ENCODE results near the gene TXK. TPM values are rescaled to one million over a fixed set of nuclear protein-coding genes. Genes with fewer than 3 reads are reported as not detected.

The TXK gene
- total and polyA plus RNA-seq, 2 of the 13 experiments (the other 11 are each of a cell fraction or from before 2014, with no cell fraction given) = not detected

- intact Hi-C loops (cut with micrococcal nuclease; ENCODE audit: unreplicated experiment) = loop anchor here (2.0 kb wide), 1 partner anchor 159 kb away; no protein-coding TSS in a partner anchor
- in situ Hi-C loops (cut with HindIII; ENCODE audit: extremely low pct_ligation_motif_present, low pct_unique_long_range_greater_than_20kb) = loop anchor here (25.0 kb wide), 1 partner anchor 374 kb away; no protein-coding TSS in a partner anchor
- Histone ChIP-seq H3K4me1 (ENCODE audit: insufficient read depth, low read length) (no peaks in the 10 kb centered on the region), H3K9ac (ENCODE audit: insufficient read depth, low read depth, low read length) (no peak overlapping the region), H3K36me3 (replicated peaks in 1 of 2; ENCODE audit: control insufficient read depth in 1 of 2, insufficient read depth in 2 of 2, low read length in 2 of 2) (no peaks in the 10 kb centered on the region), H2AFZ (ENCODE audit: low read length) (no peak overlapping the region), H3K27ac (ENCODE audit: extremely low read length, insufficient read depth, low read length) (no peak overlapping the region), H3K27me3 (ENCODE audit: control insufficient read depth in 1 of 2, insufficient read depth in 2 of 2, low read length in 2 of 2) (no peaks in the 10 kb centered on the region), H3K79me2 (ENCODE audit: insufficient read depth, low read length) (no peaks in the 10 kb centered on the region), H4K20me1 (ENCODE audit: insufficient read depth, low read length) (no peaks in the 10 kb centered on the region), H3K4me3 (replicated peaks in 1 of 3; ENCODE audit: insufficient read depth in 1 of 3, low read depth in 2 of 3, low read length in 3 of 3) (no peak overlapping the region), H3K9me3 (ENCODE audit: low read length) (no peaks in the 10 kb centered on the region), H3K4me2 (ENCODE audit: low read depth, low read length) (no peak overlapping the region)
- BruUV-seq (replicated peaks) = no TSS peak
- no peak for FAIRE-seq
- ATAC-seq = no peak
- DNase-seq (ENCODE audit: low spot score) = no peak
- 43% methylated on average over 8 of the region's 8 CpGs for WGBS (ENCODE audit: low lambda C conversion rate)
- ChIA-PET POLR2A (no interaction called here), CTCF (ENCODE audit: low intra/inter-chr PET ratio, low total read pairs) (interaction anchor here (1.3 to 2.8 kb wide), 4 partner anchors 53 to 159 kb away, joined by 6 to 24 read pairs (median 10); partner anchors contain the start of genes CNGA1 and NIPAL1)
- no peak for TF ChIP-seq ZNF44 (CRISPR knock-in tag; IDR thresholded peaks at IDR 0.05)
- TF ChIP-seq HINFP (CRISPR knock-in tag; IDR thresholded peaks at IDR 0.05; ENCODE audit: low read depth) = no peak
- no peak for TF ChIP-seq RNF219 (CRISPR knock-in tag; IDR thresholded peaks at IDR 0.05)
- no peak for TF ChIP-seq KAT8 (CRISPR knock-in tag; IDR thresholded peaks at IDR 0.05)
- no peak for TF ChIP-seq PHF5A (CRISPR knock-in tag; IDR thresholded peaks at IDR 0.05; ENCODE audit: low read depth, unreplicated experiment)
- TF ChIP-seq MAZ (IDR thresholded peaks at IDR 0.05; ENCODE audit: borderline replicate concordance, low read depth, low read length) = no peak
- no peak for TF ChIP-seq MAZ (CRISPR knock-in tag; IDR thresholded peaks at IDR 0.05; ENCODE audit: low read depth)
- TF ChIP-seq ZNF333 (CRISPR knock-in tag; IDR thresholded peaks at IDR 0.05; ENCODE audit: borderline replicate concordance) = no peak
- no peak for TF ChIP-seq IKZF4 (CRISPR knock-in tag; IDR thresholded peaks at IDR 0.05; ENCODE audit: borderline replicate concordance, low read depth, not compliant biosample characterization)
- TF ChIP-seq MXD1 (CRISPR knock-in tag; IDR thresholded peaks at IDR 0.05) = no peak
- TF ChIP-seq FLYWCH1 (CRISPR knock-in tag; IDR thresholded peaks at IDR 0.05) = no peak
- TF ChIP-seq GTF3A (CRISPR knock-in tag; conservative IDR thresholded peaks at IDR 0.05) = no peak
- no peak for TF ChIP-seq PLSCR1 (CRISPR knock-in tag; IDR thresholded peaks at IDR 0.05; ENCODE audit: borderline replicate concordance)
- no peak for TF ChIP-seq ZSCAN30 (CRISPR knock-in tag; IDR thresholded peaks at IDR 0.05)
- no peak for TF ChIP-seq ZNF276 (CRISPR knock-in tag; IDR thresholded peaks at IDR 0.05; ENCODE audit: low read depth)
- no peak for TF ChIP-seq ZNF709 (CRISPR knock-in tag; IDR thresholded peaks at IDR 0.05)
- no peak for TF ChIP-seq REPIN1 (CRISPR knock-in tag; IDR thresholded peaks at IDR 0.05; ENCODE audit: borderline replicate concordance, low read depth)
Measured at GRCh38 chr4:48085821-48086589, 48.0 kb downstream of the TXK start.

Data from HepG2 (cell line).